Suppressor macrophage (primary cell): Measurements from ENCODE around the gene LIPI.
"Not testable (repeated sequence)": the region's sequence is repeated elsewhere in the genome, so short reads cannot be mapped to it uniquely, and the experiment has no call there.

Experiments
- DNase-seq, 4 experiments: peaks; one replicate each; pipeline ENCODE4 v3.0.0-alpha.2; 2020 to 2022

The LIPI gene

GRCh38 chr21:14116080-14116481, 94.7 kb downstream of the LIPI start:
- DNase-seq, result no peak

- no peak for DNase-seq
Measured at GRCh38 chr21:14115646-14116045, 95.1 kb downstream of the LIPI start.

GRCh38 chr21:14114251-14114650, 96.5 kb downstream of the LIPI start:
- DNase-seq, result no peak

- DNase-seq, result not testable (repeated sequence)
Measured at GRCh38 chr21:14104564-14104963, 106.2 kb downstream of the LIPI start.

- DNase-seq, result peak; percentile 8 to 50 (median 30)
Measured at GRCh38 chr21:14099570-14099969, 111.2 kb downstream of the LIPI start.

- DNase-seq, result no peak
Measured at GRCh38 chr21:14097881-14098499, 112.8 kb downstream of the LIPI start.

- DNase-seq, result no peak
Measured at GRCh38 chr21:14096577-14096976, 114.2 kb downstream of the LIPI start.

GRCh38 chr21:14096172-14096571, 114.6 kb downstream of the LIPI start:
- no peak for DNase-seq

GRCh38 chr21:14095056-14095455, 115.7 kb downstream of the LIPI start:
- no peak for DNase-seq

- no peak for DNase-seq
Measured at GRCh38 chr21:14092834-14093560, 117.8 kb downstream of the LIPI start.

GRCh38 chr21:14090184-14090583, 120.6 kb downstream of the LIPI start:
- not testable (repeated sequence) for DNase-seq

- DNase-seq, result no peak
Measured at GRCh38 chr21:14088391-14088790, 122.4 kb downstream of the LIPI start.

GRCh38 chr21:14086553-14086952, 124.2 kb downstream of the LIPI start:
- no peak for DNase-seq

GRCh38 chr21:14084701-14085100, 126.1 kb downstream of the LIPI start:
- DNase-seq, result no peak

- DNase-seq, result no peak
Measured at GRCh38 chr21:14084068-14084501, 126.7 kb downstream of the LIPI start.

- no peak for DNase-seq
Measured at GRCh38 chr21:14080764-14081096, 130.0 kb downstream of the LIPI start.

GRCh38 chr21:14080040-14080763, 130.6 kb downstream of the LIPI start:
- DNase-seq, result no peak

- DNase-seq, result no peak
Measured at GRCh38 chr21:14078746-14079375, 131.9 kb downstream of the LIPI start.

GRCh38 chr21:14076143-14076806, 134.5 kb downstream of the LIPI start:
- DNase-seq, result no peak

GRCh38 chr21:14075346-14076142, 135.2 kb downstream of the LIPI start:
- DNase-seq, result no peak

- no peak for DNase-seq
Measured at GRCh38 chr21:14074177-14074576, 136.6 kb downstream of the LIPI start.

GRCh38 chr21:14073615-14074014, 137.1 kb downstream of the LIPI start:
- DNase-seq, result no peak
